ENCODE data around the gene HMMR. TPM values are rescaled to one million over a fixed set of nuclear protein-coding genes. Genes with fewer than 3 reads are reported as not detected.

Gene HMMR
- total and polyA plus RNA-seq, 9 of the 15 experiments (the other 6 are each of a cell fraction or from before 2014, with no cell fraction given), result 74.9 to 133 (median 90.8) TPM

DNA sequence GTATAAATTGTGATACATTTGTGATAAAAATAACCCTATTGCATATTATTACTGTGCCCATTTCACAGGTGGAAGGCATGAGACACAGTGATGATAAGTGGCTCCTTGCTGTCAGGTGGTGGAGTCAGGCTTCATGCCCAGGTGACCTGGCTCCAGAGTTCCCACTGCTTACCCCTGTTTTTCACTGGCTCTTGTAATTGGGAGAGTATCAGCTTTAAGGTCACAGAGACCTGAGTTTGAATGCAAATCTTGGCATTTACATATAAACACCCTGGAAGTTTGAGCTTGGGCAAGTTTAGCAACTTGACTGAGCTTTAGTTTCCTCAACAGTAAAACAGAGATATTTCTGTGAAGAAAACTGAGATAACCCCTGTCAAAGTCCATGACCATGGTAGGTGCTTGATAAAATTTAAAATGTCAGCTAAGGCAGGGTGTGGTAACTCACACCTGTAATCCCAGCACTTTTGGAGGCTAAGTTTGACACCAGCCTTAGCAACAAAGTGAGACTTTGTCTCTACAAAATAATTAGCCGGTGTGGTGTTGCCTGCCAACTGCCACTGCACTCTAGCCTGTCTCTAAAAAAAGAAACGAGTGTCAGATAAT is 74.2 kb downstream of the HMMR start:
- DNase-seq (ENCODE audit: extremely low read depth in 1 of 4, low spot score in 3 of 4), result no peak
- no peak for FAIRE-seq
- Histone ChIP-seq H3K79me2 (ENCODE audit: control insufficient read depth, insufficient read depth, low read length) (no peaks in the 10 kb centered on the region), H3K9ac (ENCODE audit: insufficient read depth in 1 of 2, low read depth in 2 of 2, low read length in 2 of 2) (no peak overlapping the region), H2AFZ (ENCODE audit: low read depth, low read length) (no peak overlapping the region), H3K27ac (ENCODE audit: extremely low read depth, low read depth, low read length) (no peak overlapping the region), H3K4me2 (ENCODE audit: insufficient read depth, low read length) (no peak overlapping the region), H3K27me3 (ENCODE audit: control insufficient read depth in 2 of 2, insufficient read depth in 2 of 2, low read length in 2 of 2) (no peaks in the 10 kb centered on the region), H3K36me3 (ENCODE audit: control insufficient read depth, insufficient read depth, low read length) (no peaks in the 10 kb centered on the region), H4K20me1 (replicated peaks; ENCODE audit: control insufficient read depth, insufficient read depth, low read length) (no peaks in the 10 kb centered on the region), H3K4me3 (no peak overlapping the region), H3K9me3 (replicated peaks; ENCODE audit: control insufficient read depth, insufficient read depth, low read depth, low read length) (no peaks in the 10 kb centered on the region), H3K9me1 (ENCODE audit: control insufficient read depth, insufficient read depth, low read length) (no peaks in the 10 kb centered on the region), H3K4me1 (replicated peaks in 1 of 2; ENCODE audit: control insufficient read depth in 2 of 2, insufficient read depth in 2 of 2, low read length in 2 of 2) (no peaks in the 10 kb centered on the region)
- ATAC-seq, result no peak
- CTCF ChIA-PET (ENCODE audit: low intra/inter-chr PET ratio), result no interaction called here
- 0% methylated on average over 2 of the region's 2 CpGs for WGBS (ENCODE audit: insufficient coverage, low coverage, missing lambda C conversion rate)
- POLR2A ChIA-PET, result interaction anchor here (1.7 to 1.9 kb wide), 2 partner anchors 10 to 11 kb away, joined by 5 to 6 read pairs; no protein-coding TSS in a partner anchor
- no TSS peak for BruUV-seq (replicated peaks)
- in situ Hi-C loops (cut with MboI) (no loop called here), intact Hi-C loops (cut with micrococcal nuclease) (no loop called here)
- TF ChIP-seq NCOR1 (IDR thresholded peaks at IDR 0.05) (no peak), EP300 (IDR thresholded peaks at IDR 0.05; ENCODE audit: low read length) (no peak), TCFL5 (CRISPR knock-in tag; conservative IDR thresholded peaks at IDR 0.05) (no peak)

DNA sequence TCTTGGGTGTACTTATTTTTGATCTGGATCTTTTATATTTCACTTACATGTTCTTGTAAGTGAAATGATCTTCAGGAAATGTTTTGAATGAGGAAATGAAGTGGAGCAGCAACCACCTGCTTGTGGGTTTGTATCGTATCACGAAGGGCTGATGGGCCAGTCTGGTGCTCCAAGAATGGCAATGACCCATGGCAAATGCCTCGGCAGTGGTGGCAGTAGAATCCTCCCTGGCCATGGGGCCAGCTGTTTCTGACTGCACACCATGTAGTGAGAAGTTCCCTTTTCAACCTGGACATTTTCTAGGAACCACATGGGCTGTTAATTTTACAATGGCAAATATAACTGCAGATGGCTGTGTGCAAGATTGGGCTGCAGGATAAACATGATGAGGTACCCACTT is 74.9 kb downstream of the HMMR start:
- H3K9me1 ChIP-seq (ENCODE audit: control insufficient read depth, insufficient read depth, low read length), result no peaks in the 10 kb centered on the region
- no peaks in the 10 kb centered on the region for H3K27me3 ChIP-seq (ENCODE audit: control insufficient read depth in 2 of 2, insufficient read depth in 2 of 2, low read length in 2 of 2)
- no peak overlapping the region for H3K27ac ChIP-seq (ENCODE audit: extremely low read depth, low read depth, low read length)
- in situ Hi-C loops (cut with MboI) (no loop called here), intact Hi-C loops (cut with micrococcal nuclease) (no loop called here)
- no peaks in the 10 kb centered on the region for H3K9me3 ChIP-seq (replicated peaks; ENCODE audit: control insufficient read depth, insufficient read depth, low read depth, low read length)
- no peaks in the 10 kb centered on the region for H4K20me1 ChIP-seq (replicated peaks; ENCODE audit: control insufficient read depth, insufficient read depth, low read length)
- no peaks in the 10 kb centered on the region for H3K79me2 ChIP-seq (ENCODE audit: control insufficient read depth, insufficient read depth, low read length)
- ATAC-seq (no peak), FAIRE-seq (no peak), DNase-seq (ENCODE audit: extremely low read depth in 1 of 4, low spot score in 3 of 4) (no peak)
- WGBS (ENCODE audit: insufficient coverage, low coverage, missing lambda C conversion rate), result 0% methylated on average over 3 of the region's 3 CpGs
- H3K4me2 ChIP-seq (ENCODE audit: insufficient read depth, low read length), result no peak overlapping the region
- no TSS peak for BruUV-seq (replicated peaks)
- no peak overlapping the region for H3K9ac ChIP-seq (ENCODE audit: insufficient read depth in 1 of 2, low read depth in 2 of 2, low read length in 2 of 2)
- H2AFZ ChIP-seq (ENCODE audit: low read depth, low read length), result no peak overlapping the region
- no peaks in the 10 kb centered on the region for H3K36me3 ChIP-seq (ENCODE audit: control insufficient read depth, insufficient read depth, low read length)
- no peak overlapping the region for H3K4me3 ChIP-seq
- CTCF ChIA-PET (ENCODE audit: low intra/inter-chr PET ratio), result no interaction called here
- no peaks in the 10 kb centered on the region for H3K4me1 ChIP-seq (replicated peaks in 1 of 2; ENCODE audit: control insufficient read depth in 2 of 2, insufficient read depth in 2 of 2, low read length in 2 of 2)
- POLR2A ChIA-PET, result interaction anchor here (0.6 to 1.9 kb wide), 3 partner anchors 9 to 108 kb away, joined by 3 to 6 read pairs (median 5); no protein-coding TSS in a partner anchor
- no peak for TF ChIP-seq ATF6 (CRISPR knock-in tag; IDR thresholded peaks at IDR 0.05)
- no peak for TF ChIP-seq HDGF (IDR thresholded peaks at IDR 0.05)
- TF ChIP-seq ZBTB49 (CRISPR knock-in tag; IDR thresholded peaks at IDR 0.05; ENCODE audit: borderline replicate concordance), result no peak
- no peak for TF ChIP-seq ZNF165 (CRISPR knock-in tag; IDR thresholded peaks at IDR 0.05; ENCODE audit: borderline replicate concordance)
- TF ChIP-seq ZNF778 (CRISPR knock-in tag; IDR thresholded peaks at IDR 0.05), result no peak
- no peak for TF ChIP-seq SMARCA4 (IDR thresholded peaks at IDR 0.05)
- no peak for TF ChIP-seq RUNX1 (IDR thresholded peaks at IDR 0.05; ENCODE audit: low read depth)
- TF ChIP-seq CEBPG (CRISPR knock-in tag; IDR thresholded peaks at IDR 0.05), result no peak
- no peak for TF ChIP-seq CEBPG (tag; conservative IDR thresholded peaks at IDR 0.05 in 1 of 2, IDR thresholded peaks at IDR 0.05 in 1 of 2)
- no peak for TF ChIP-seq KHSRP (IDR thresholded peaks at IDR 0.05)
- no peak for TF ChIP-seq HDAC3 (IDR thresholded peaks at IDR 0.05; ENCODE audit: borderline replicate concordance, partially characterized antibody)

All from K562 (cell line).